Esophagus squamous epithelium (tissue), 5 donors: Measurements from ENCODE around the gene STAT6. TPM values are rescaled to one million over a fixed set of nuclear protein-coding genes. Genes with fewer than 3 reads are reported as not detected.
"Not testable (repeated sequence)": the region's sequence is repeated elsewhere in the genome, so short reads cannot be mapped to it uniquely, and the experiment has no call there.

ENCODE experiments used
- DNase-seq: peaks from one replicate; lab custom pipeline; 2025; lab: John Stamatoyannopoulos, UW
- H3K27ac ChIP-seq, 4 donors: fragments of 200-600 bp; sonication (generic); one replicate each; pipeline ENCODE4 v1.5.1; 2016 to 2019; ENCODE audit warnings: mild to moderate bottlenecking in 1 of 4
- H3K27me3 ChIP-seq, 4 donors: fragments of 200-600 bp; sonication (generic); 1 replicate in 3 of 4; 2 replicates in 1 of 4; pipeline versions ENCODE4 v1.5.1 to v1.6.0; 2017 to 2021; ENCODE audit warnings: antibody characterized with exemption in 1 of 4
- H3K36me3 ChIP-seq, 3 donors: fragments of 200-600 bp; sonication (generic); one replicate each; pipeline ENCODE4 v1.5.1; 2016 to 2019
- H3K4me1 ChIP-seq, 3 donors: fragments of 200-600 bp; sonication (generic); one replicate each; pipeline ENCODE4 v1.5.1; 2017 to 2019
- H3K4me3 ChIP-seq, 4 donors: fragments of 200-600 bp; sonication (generic); 1 replicate in 3 of 4; 2 replicates in 1 of 4; pipeline ENCODE4 v1.5.1; 2016 to 2019; ENCODE audit warnings: mild to moderate bottlenecking in 2 of 4, moderate library complexity in 1 of 4
- H3K9me3 ChIP-seq, 3 donors: fragments of 200-600 bp; sonication (generic); one replicate each; pipeline ENCODE4 v1.5.1; 2016 to 2019
- CTCF ChIP-seq, 6 experiments: fragments of 450-650 bp in 4 of 6; fragments of 200-600 bp in 2 of 6; sonication (generic) in 2 of 6; IDR thresholded peaks; one replicate each; pipeline ENCODE4 v1.5.1; 2016 to 2019; ENCODE audit warnings: antibody characterized with exemption in 6 of 6, mild to moderate bottlenecking in 4 of 6, moderate library complexity in 4 of 6
- POLR2A ChIP-seq, 4 donors: fragments of 450-650 bp; IDR thresholded peaks; one replicate each; pipeline ENCODE4 v1.6.1; 2017; ENCODE audit warnings: antibody characterized with exemption in 4 of 4, mild to moderate bottlenecking in 4 of 4, moderate library complexity in 3 of 4
- WGBS, 2 donors: methylation state at CpG; one replicate each; pipeline ENCODE4 v1.1.5; 2018; 5-methylcytosine and 5-hydroxymethylcytosine counted together
- intact Hi-C: fragments of 100-400 bp; cut with DNase I; formaldehyde crosslinking; loops from one replicate; pipeline ENCODE4 v1.15.0; 2022
- total RNA-seq, 4 donors: library from RNA; depleted of rRNA; stranded (reverse); fragments of >200 nt; gene quantifications; one replicate each; pipeline ENCODE4 v1.1.0, GENCODE V29; 2016
- donor health status: DM: yes; HTN: yes; CAD: no.

STAT6 gene
- total RNA-seq, 4 donors from 2014 or later, result 72.7 to 138 (median 102) TPM

- TF ChIP-seq CTCF (IDR thresholded peaks at IDR 0.05) (no peak), POLR2A (IDR thresholded peaks at IDR 0.05) (no peak)
- WGBS, 2 donors, result 19 to 23% methylated on average over 5 of the region's 5 CpGs
- intact Hi-C loops, result loop anchor here (5.0 to 10.0 kb wide), 2 partner anchors 57 to 299 kb away; partner anchors contain the start of genes HSD17B6 and ZBTB39
- DNase-seq, result no peak
- Histone ChIP-seq H3K4me3 (no peak overlapping the region), H3K9me3 (no peaks in the 10 kb centered on the region), H3K27me3 (no peaks in the 10 kb centered on the region), H3K36me3 (peaks cover 5 to 41% (median 6%) of the 10 kb centered on the region in 3 donors), H3K27ac (peak overlapping the region in 1 of 4 donors; percentile 58), H3K4me1 (peaks cover 0 to 10% (median 0%) of the 10 kb centered on the region in 3 donors)
Observed at GRCh38 chr12:57063991-57064685, 47.0 kb downstream of the STAT6 start.

- H3K27me3 ChIP-seq, result no peaks in the 10 kb centered on the region
- H3K9me3 ChIP-seq, result no peaks in the 10 kb centered on the region
- 94 to 95% methylated on average over 1 of the region's 1 CpG for WGBS, 2 donors
- H3K36me3 ChIP-seq, result peaks cover 7 to 47% (median 13%) of the 10 kb centered on the region in 3 donors
- H3K4me3 ChIP-seq, result no peak overlapping the region
- H3K4me1 ChIP-seq, result no peaks in the 10 kb centered on the region
- TF ChIP-seq CTCF (IDR thresholded peaks at IDR 0.05) (no peak), POLR2A (IDR thresholded peaks at IDR 0.05) (no peak)
- intact Hi-C loops, result no loop called here
- no peak for DNase-seq
- no peak overlapping the region for H3K27ac ChIP-seq
Observed at GRCh38 chr12:57058454-57058853, 52.7 kb downstream of the STAT6 start.

- TF ChIP-seq CTCF (IDR thresholded peaks at IDR 0.05) (no peak), POLR2A (IDR thresholded peaks at IDR 0.05) (no peak)
- Histone ChIP-seq H3K27ac (peak overlapping the region in 2 of 4 donors; percentile 10 to 16), H3K36me3 (peaks cover 7 to 46% (median 13%) of the 10 kb centered on the region in 3 donors), H3K27me3 (no peaks in the 10 kb centered on the region), H3K4me1 (no peaks in the 10 kb centered on the region), H3K9me3 (no peaks in the 10 kb centered on the region), H3K4me3 (no peak overlapping the region)
- intact Hi-C loops, result no loop called here
- no peak for DNase-seq
- 81 to 91% methylated on average over 6 of the region's 6 CpGs for whole genome bisulfite sequencing, 2 donors
Observed at GRCh38 chr12:57057067-57057751, 54.0 kb downstream of the STAT6 start.

- TF ChIP-seq CTCF (IDR thresholded peaks at IDR 0.05), result no peak
- TF ChIP-seq POLR2A (IDR thresholded peaks at IDR 0.05), result no peak
- no peak overlapping the region for H3K27ac ChIP-seq
Observed at GRCh38 chr12:57055824-57056223, 55.3 kb downstream of the STAT6 start.

GRCh38 chr12:57053901-57054300 lies 57.3 kb downstream of the STAT6 start:
- intact Hi-C loops, H3K27ac ChIP-seq, H3K27me3 ChIP-seq, H3K4me3 ChIP-seq, H3K9me3 ChIP-seq, DNase-seq, H3K4me1 ChIP-seq: not testable (repeated sequence)
- peaks cover 0 to 25% (median 7%) of the 10 kb centered on the region in 3 donors for H3K36me3 ChIP-seq
- WGBS, 2 donors, result 95 to 98% methylated on average over 4 of the region's 4 CpGs

More at GRCh38 chr12:57055824-57056223, 55.3 kb downstream of the STAT6 start:
- intact Hi-C loops, result no loop called here
- 23 to 46% methylated on average over 3 of the region's 3 CpGs for WGBS, 2 donors
- no peaks in the 10 kb centered on the region for H3K4me1 ChIP-seq
- no peak for DNase-seq
- no peaks in the 10 kb centered on the region for H3K27me3 ChIP-seq
- peaks cover 7 to 44% (median 13%) of the 10 kb centered on the region in 3 donors for H3K36me3 ChIP-seq
- no peaks in the 10 kb centered on the region for H3K9me3 ChIP-seq
- no peak overlapping the region for H3K4me3 ChIP-seq

- WGBS, 2 donors, result 95 to 100% methylated on average over 4 of the region's 4 CpGs
- not testable (repeated sequence) for DNase-seq
Observed at GRCh38 chr12:57053146-57053545, 58.0 kb downstream of the STAT6 start.

More at GRCh38 chr12:57053146-57053545, 58.0 kb downstream of the STAT6 start:
- intact Hi-C loops, H3K27me3 ChIP-seq, H3K9me3 ChIP-seq, H3K27ac ChIP-seq, H3K4me1 ChIP-seq, H3K4me3 ChIP-seq: not testable (repeated sequence)
- peaks cover 0 to 17% (median 0%) of the 10 kb centered on the region in 3 donors for H3K36me3 ChIP-seq
